Stimulated activated CD8-positive, alpha-beta memory T cell treated with anti-CD3 and anti-CD28 coated beads, Interleukin-7, amount 100 ng/mL, for 1 hour (primary cell): ENCODE measurements around the gene UBR4.
"Not testable (repeated sequence)": the region's sequence is repeated elsewhere in the genome, so short reads cannot be mapped to it uniquely, and the experiment has no call there.

ENCODE experiments used
- DNase-seq, 2 donors: peaks; one replicate each; pipeline ENCODE4 v3.0.0-alpha.2; 2020; ENCODE audit warnings: low read depth in 2 of 2

Gene UBR4

GRCh38 chr1:19209990-19210771 is at the start of gene UBR4:
Gene UBR4, minus strand, starts transcription at chr1:19210266. Its CDS starts 18 bp downstream, at chr1:19210248.
- peak; percentile 94 to 97 for DNase-seq

GRCh38 chr1:19258353-19258752 is 48.3 kb upstream of the UBR4 start:
- no peak for DNase-seq

GRCh38 chr1:19257178-19257914 is 47.3 kb upstream of the UBR4 start:
- no peak for DNase-seq

- not testable (repeated sequence) for DNase-seq
These were observed 46.2 kb upstream of the UBR4 start for GRCh38 chr1:19256301-19256700.

GRCh38 chr1:19255288-19255687 is 45.2 kb upstream of the UBR4 start:
- no peak for DNase-seq

- no peak for DNase-seq
These were observed 44.4 kb upstream of the UBR4 start for GRCh38 chr1:19254416-19254815.

- DNase-seq, result peak; percentile 75 to 84
These were observed 41.5 kb upstream of the UBR4 start, which contains the start of the genes EMC1 and MRTO4 for GRCh38 chr1:19251305-19252196. Gene EMC1, minus strand, starts transcription at chr1:19251524. Its CDS starts 15 bp downstream, at chr1:19251509. Gene MRTO4, plus strand, starts transcription at chr1:19251805. Its CDS starts 31 bp downstream, at chr1:19251836.

- no peak for DNase-seq
These were observed 40.7 kb upstream of the UBR4 start for GRCh38 chr1:19250629-19251304.

GRCh38 chr1:19240673-19241538 is 30.8 kb upstream of the UBR4 start:
- peak; percentile 15 to 56 for DNase-seq

- DNase-seq, result no peak
These were observed 29.8 kb upstream of the UBR4 start for GRCh38 chr1:19239876-19240275.

- DNase-seq, result no peak
These were observed 24.2 kb upstream of the UBR4 start for GRCh38 chr1:19234224-19234623.

- DNase-seq, result no peak
These were observed 22.4 kb upstream of the UBR4 start for GRCh38 chr1:19232524-19232846.

- not testable (repeated sequence) for DNase-seq
These were observed 21.9 kb upstream of the UBR4 start for GRCh38 chr1:19231736-19232523.

GRCh38 chr1:19229828-19230325 is 19.8 kb upstream of the UBR4 start:
- no peak for DNase-seq

- DNase-seq, result no peak
These were observed 19.2 kb upstream of the UBR4 start for GRCh38 chr1:19229229-19229628.

GRCh38 chr1:19222979-19223824 is 13.1 kb upstream of the UBR4 start:
- DNase-seq, result no peak

- DNase-seq, result no peak
These were observed 12.5 kb upstream of the UBR4 start for GRCh38 chr1:19222573-19222972.

GRCh38 chr1:19220991-19221390 is 10.9 kb upstream of the UBR4 start:
- no peak for DNase-seq
